Kidney epithelial cell (primary cell): ENCODE results near the gene PM20D1. TPM values are rescaled to one million over a fixed set of nuclear protein-coding genes. Genes with fewer than 3 reads are reported as not detected.

ENCODE experiments used
- DNase-seq: peaks from one replicate; pipeline ENCODE4 v3.0.0-alpha.2; 2010; ENCODE audit warnings: low read depth
- H3K27me3 ChIP-seq: 2 replicates; pipeline ENCODE4 v1.6.0; 2011; ENCODE audit warnings: low read length; ENCODE audit not compliant: control insufficient read depth, insufficient read depth
- H3K36me3 ChIP-seq: 2 replicates; pipeline ENCODE4 v1.5.1; 2011; ENCODE audit warnings: low read length; ENCODE audit not compliant: control insufficient read depth, insufficient read depth
- H3K4me3 ChIP-seq: 2 replicates; pipeline ENCODE4 v1.5.1; 2011; ENCODE audit warnings: low read depth, mild to moderate bottlenecking, control low read depth, low read length
- total RNA-seq: library from RNA; depleted of rRNA; stranded (reverse); fragments of >200 nt; gene quantifications from 2 replicates; pipeline ENCODE4 v1.2.3, GENCODE V29; 2015
- TF ChIP-seq, protein P1 (sequence below): IDR thresholded peaks from 2 replicates; pipeline ENCODE4 v1.5.1; 2011; ENCODE audit warnings: mild to moderate bottlenecking, moderate library complexity, low read length, control low read depth, inconsistent platforms; ENCODE audit not compliant: insufficient read depth, poor library complexity, severe bottlenecking

The PM20D1 gene
- total RNA-seq, 1 donor from 2014 or later, result 0.04 TPM

DNA sequence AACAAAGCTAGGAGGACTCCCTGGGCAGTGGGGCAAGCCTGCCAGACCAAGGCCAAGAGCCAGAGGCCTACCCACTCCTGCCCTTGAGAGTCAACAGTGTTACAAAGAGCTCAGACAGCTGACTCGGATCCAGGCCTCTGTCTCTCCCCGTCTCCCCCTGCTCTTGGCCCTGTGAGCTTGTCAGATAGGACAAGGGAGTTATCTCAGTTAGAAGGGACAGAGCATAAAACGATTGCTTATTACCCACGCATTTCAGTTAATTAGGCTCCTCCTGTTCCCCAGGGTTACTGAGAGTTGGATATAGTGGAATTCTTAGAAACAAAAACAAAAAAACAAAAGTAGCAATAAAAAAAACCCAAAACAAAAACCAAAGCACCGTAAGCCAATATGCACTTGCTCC lies 38.3 kb downstream of the PM20D1 start:
- Histone ChIP-seq H3K27me3 (no peaks in the 10 kb centered on the region), H3K36me3 (no peaks in the 10 kb centered on the region), H3K4me3 (no peak overlapping the region)
- no peak for DNase-seq
- TF ChIP-seq, protein P1, sequence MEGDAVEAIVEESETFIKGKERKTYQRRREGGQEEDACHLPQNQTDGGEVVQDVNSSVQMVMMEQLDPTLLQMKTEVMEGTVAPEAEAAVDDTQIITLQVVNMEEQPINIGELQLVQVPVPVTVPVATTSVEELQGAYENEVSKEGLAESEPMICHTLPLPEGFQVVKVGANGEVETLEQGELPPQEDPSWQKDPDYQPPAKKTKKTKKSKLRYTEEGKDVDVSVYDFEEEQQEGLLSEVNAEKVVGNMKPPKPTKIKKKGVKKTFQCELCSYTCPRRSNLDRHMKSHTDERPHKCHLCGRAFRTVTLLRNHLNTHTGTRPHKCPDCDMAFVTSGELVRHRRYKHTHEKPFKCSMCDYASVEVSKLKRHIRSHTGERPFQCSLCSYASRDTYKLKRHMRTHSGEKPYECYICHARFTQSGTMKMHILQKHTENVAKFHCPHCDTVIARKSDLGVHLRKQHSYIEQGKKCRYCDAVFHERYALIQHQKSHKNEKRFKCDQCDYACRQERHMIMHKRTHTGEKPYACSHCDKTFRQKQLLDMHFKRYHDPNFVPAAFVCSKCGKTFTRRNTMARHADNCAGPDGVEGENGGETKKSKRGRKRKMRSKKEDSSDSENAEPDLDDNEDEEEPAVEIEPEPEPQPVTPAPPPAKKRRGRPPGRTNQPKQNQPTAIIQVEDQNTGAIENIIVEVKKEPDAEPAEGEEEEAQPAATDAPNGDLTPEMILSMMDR, result no peak

GRCh38 chr1:205810448-205811157 lies 39.3 kb downstream of the PM20D1 start:
- no peak for DNase-seq
- no peaks in the 10 kb centered on the region for H3K36me3 ChIP-seq
- TF ChIP-seq, protein P1, result peak; percentile 17
- H3K27me3 ChIP-seq, result no peaks in the 10 kb centered on the region
- no peak overlapping the region for H3K4me3 ChIP-seq

GRCh38 chr1:205809942-205810345 lies 40.0 kb downstream of the PM20D1 start:
- no peaks in the 10 kb centered on the region for H3K27me3 ChIP-seq
- no peak for DNase-seq
- no peaks in the 10 kb centered on the region for H3K36me3 ChIP-seq
- TF ChIP-seq, protein P1, result no peak
- H3K4me3 ChIP-seq, result no peak overlapping the region

- Histone ChIP-seq H3K27me3 (no peaks in the 10 kb centered on the region), H3K36me3 (no peaks in the 10 kb centered on the region), H3K4me3 (no peak overlapping the region)
- TF ChIP-seq, protein P1, result no peak
- DNase-seq, result no peak
Observed at GRCh38 chr1:205809469-205809868, 40.5 kb downstream of the PM20D1 start.

- Histone ChIP-seq H3K4me3 (no peak overlapping the region), H3K36me3 (no peaks in the 10 kb centered on the region), H3K27me3 (no peaks in the 10 kb centered on the region)
- TF ChIP-seq, protein P1, result no peak
- no peak for DNase-seq
Observed at GRCh38 chr1:205805082-205805711, 44.7 kb downstream of the PM20D1 start.
